H1 (cell line): Measurements from ENCODE around the gene ZBTB47. TPM values are rescaled to one million over a fixed set of nuclear protein-coding genes. Genes with fewer than 3 reads are reported as not detected.

Experiments used
- CTCF ChIA-PET: fragments of 300-600 bp; sonication (Branson Sonifier 250); formaldehyde crosslinking; loops from one replicate; lab custom pipeline; 2021; ENCODE audit not compliant: partially characterized antibody; lab: Charles Lee
- POLR2A ChIA-PET: fragments of 300-600 bp; sonication (Branson Sonifier 250); formaldehyde crosslinking; loops from one replicate; lab custom pipeline; 2021; ENCODE audit warnings: inconsistent platforms; ENCODE audit not compliant: partially characterized antibody; lab: Charles Lee
- DNase-seq, 2 experiments: peaks; one replicate each; pipeline versions ENCODE4 v3.0.0 to v3.0.0-alpha.2; 2010 to 2022; ENCODE audit warnings: low spot score in 2 of 2, low read depth in 1 of 2, mixed read lengths in 1 of 2
- FAIRE-seq: peaks from 2 replicates; lab custom pipeline; 2011; peaks lifted over from hg19 to GRCh38; lab: Jason Lieb, UNC
- H2AFZ ChIP-seq: 2 replicates; pipeline ENCODE4 v1.8.1; 2012; ENCODE audit warnings: low read length, inconsistent platforms
- H2AK5ac ChIP-seq: 2 replicates; pipeline ENCODE4 v1.6.1; 2013; ENCODE audit warnings: low read depth, low read length
- H2BK120ac ChIP-seq: replicated peaks from 2 replicates; pipeline ENCODE3; 2013; ENCODE audit warnings: low read depth, low read length, inconsistent platforms
- H2BK12ac ChIP-seq: 2 replicates; pipeline ENCODE4 v1.6.1; 2013; ENCODE audit warnings: low read depth, low read length
- H2BK15ac ChIP-seq: 2 replicates; pipeline ENCODE4 v1.6.1; 2013; ENCODE audit warnings: low read length
- H2BK20ac ChIP-seq: 2 replicates; pipeline ENCODE4 v1.6.1; 2013; ENCODE audit warnings: low read length
- H2BK5ac ChIP-seq: 2 replicates; pipeline ENCODE4 v1.6.1; 2013; ENCODE audit warnings: low read depth, low read length
- H3K14ac ChIP-seq: 2 replicates; pipeline ENCODE4 v1.6.1; 2013; ENCODE audit warnings: inconsistent platforms; ENCODE audit not compliant: insufficient read length
- H3K18ac ChIP-seq: 2 replicates; pipeline ENCODE4 v1.6.1; 2013; ENCODE audit warnings: low read length; ENCODE audit errors: extremely low read depth
- H3K23ac ChIP-seq: 2 replicates; pipeline ENCODE4 v1.6.1; 2013; ENCODE audit warnings: inconsistent platforms; ENCODE audit not compliant: insufficient read length
- H3K23me2 ChIP-seq: 2 replicates; pipeline ENCODE4 v1.6.1; 2013; ENCODE audit warnings: low read depth, low read length
- H3K27ac ChIP-seq: 2 replicates; pipeline ENCODE4 v1.6.1; 2011; ENCODE audit warnings: low read depth, low read length, inconsistent platforms
- H3K27me3 ChIP-seq, 4 experiments: replicated peaks in 1 of 4; 1 replicate in 1 of 4; 2 replicates in 3 of 4; pipeline versions ENCODE4 v1.6.1 to v1.8.1; 2011 to 2013; ENCODE audit warnings: low read length in 3 of 4, mild to moderate bottlenecking in 3 of 4, inconsistent platforms in 2 of 4, mixed read lengths in 2 of 4, moderate library complexity in 1 of 4; ENCODE audit not compliant: control insufficient read depth in 3 of 4, insufficient read depth in 3 of 4; ENCODE audit errors: extremely low read depth in 1 of 4
- H3K36me3 ChIP-seq, 4 experiments: 2 replicates each; pipeline versions ENCODE4 v1.6.1 to v1.8.1; 2011 to 2013; ENCODE audit warnings: mild to moderate bottlenecking in 4 of 4, low read length in 3 of 4, moderate library complexity in 2 of 4, control low read depth in 1 of 4, inconsistent platforms in 1 of 4; ENCODE audit not compliant: insufficient read depth in 4 of 4, control insufficient read depth in 2 of 4
- H3K4ac ChIP-seq: replicated peaks from 2 replicates; pipeline ENCODE3; 2013; ENCODE audit warnings: low read length, low read depth, mixed read lengths, inconsistent platforms; ENCODE audit not compliant: insufficient read length
- H3K4me1 ChIP-seq, 4 experiments: replicated peaks in 1 of 4; 1 replicate in 1 of 4; 2 replicates in 3 of 4; pipeline versions ENCODE4 v1.6.1 to v1.8.1; 2011 to 2013; ENCODE audit warnings: low read length in 3 of 4, inconsistent platforms in 2 of 4, mixed read lengths in 1 of 4; ENCODE audit not compliant: insufficient read depth in 4 of 4, control insufficient read depth in 3 of 4
- H3K4me2 ChIP-seq, 2 experiments: 2 replicates each; pipeline versions ENCODE4 v1.6.1 to v1.8.1; 2011 to 2013; ENCODE audit warnings: low read depth in 2 of 2, low read length in 2 of 2, control low read depth in 1 of 2, inconsistent platforms in 1 of 2, mild to moderate bottlenecking in 1 of 2; ENCODE audit not compliant: insufficient read depth in 1 of 2
- H3K4me3 ChIP-seq, 4 experiments: fragments of 200-600, 300-600 bp in 1 of 4; sonication (generic), shearing (Covaris generic), sonication (Bioruptor Twin) in 1 of 4; 2 replicates each; pipeline versions ENCODE4 v1.5.1 to v1.8.1; 2011 to 2016; ENCODE audit warnings: low read length in 4 of 4, low read depth in 3 of 4, control low read depth in 2 of 4, inconsistent platforms in 2 of 4, mild to moderate bottlenecking in 2 of 4, mixed read lengths in 1 of 4, moderate library complexity in 1 of 4; ENCODE audit not compliant: insufficient read depth in 2 of 4; ENCODE audit errors: extremely low read depth in 1 of 4
- H3K56ac ChIP-seq: replicated peaks from 2 replicates; pipeline ENCODE3; 2013; ENCODE audit warnings: low read depth, mild to moderate bottlenecking, mixed read lengths, low read length, inconsistent platforms; ENCODE audit not compliant: insufficient read length
- H3K79me1 ChIP-seq: 2 replicates; pipeline ENCODE4 v1.6.1; 2013; ENCODE audit warnings: low read depth, low read length, control low read depth
- H3K79me2 ChIP-seq, 2 experiments: 2 replicates each; pipeline versions ENCODE4 v1.6.1 to v1.8.1; 2012 to 2013; ENCODE audit warnings: low read length in 2 of 2, mild to moderate bottlenecking in 2 of 2, inconsistent platforms in 1 of 2; ENCODE audit not compliant: insufficient read depth in 2 of 2, control insufficient read depth in 1 of 2
- H3K9ac ChIP-seq, 4 experiments: replicated peaks in 1 of 4; 1 replicate in 1 of 4; 2 replicates in 3 of 4; pipeline versions ENCODE4 v1.6.1 to v1.8.1; 2011 to 2013; ENCODE audit warnings: low read depth in 3 of 4, low read length in 3 of 4, control low read depth in 2 of 4, mild to moderate bottlenecking in 2 of 4, moderate library complexity in 2 of 4, inconsistent platforms in 1 of 4; ENCODE audit errors: extremely low read depth in 1 of 4
- H3K9me3 ChIP-seq, 2 experiments: 2 replicates each; pipeline versions ENCODE4 v1.6.1 to v1.8.1; 2012 to 2013; ENCODE audit warnings: mild to moderate bottlenecking in 2 of 2, moderate library complexity in 2 of 2, control low read depth in 1 of 2, inconsistent platforms in 1 of 2, low read depth in 1 of 2, low read length in 1 of 2, mixed read lengths in 1 of 2; ENCODE audit not compliant: insufficient read depth in 2 of 2
- H4K20me1 ChIP-seq, 2 experiments: replicated peaks in 1 of 2; 2 replicates each; pipeline versions ENCODE3 to v1.8.1; 2011 to 2013; ENCODE audit warnings: inconsistent platforms in 2 of 2, low read length in 2 of 2, mild to moderate bottlenecking in 1 of 2; ENCODE audit not compliant: insufficient read depth in 2 of 2, control insufficient read depth in 1 of 2
- H4K5ac ChIP-seq: 2 replicates; pipeline ENCODE4 v1.6.1; 2013; ENCODE audit warnings: low read length, low read depth, mixed read lengths, inconsistent platforms; ENCODE audit not compliant: insufficient read length
- H4K8ac ChIP-seq: 2 replicates; pipeline ENCODE4 v1.8.0; 2013; ENCODE audit warnings: mild to moderate bottlenecking, moderate library complexity, low read length, inconsistent platforms; ENCODE audit not compliant: insufficient read depth; ENCODE audit errors: extremely low read depth
- H4K91ac ChIP-seq: replicated peaks from 2 replicates; pipeline ENCODE3; 2013; ENCODE audit warnings: low read length, mixed read lengths, inconsistent platforms; ENCODE audit not compliant: insufficient read length
- CBX8 ChIP-seq: fragments of 300-800, 300-1000 bp; sonication (generic); IDR thresholded peaks from 2 replicates; pipeline ENCODE4 v1.7.1; 2016; ENCODE audit warnings: low read depth, low read length, borderline replicate concordance
- CREB1 ChIP-seq: IDR thresholded peaks from 2 replicates; pipeline ENCODE4 v1.6.1; 2012; ENCODE audit warnings: inconsistent platforms
- GTF2F1 ChIP-seq: IDR thresholded peaks from 2 replicates; pipeline ENCODE4 v1.6.1; 2012; ENCODE audit warnings: low read depth, low read length, improper control_type of control experiment, borderline replicate concordance
- KDM5A ChIP-seq: fragments of 200-600 bp; IDR thresholded peaks from 2 replicates; pipeline ENCODE4 v1.7.1; 2012; ENCODE audit warnings: mild to moderate bottlenecking, low read length, inconsistent platforms, mixed read lengths
- POLR2AphosphoS5 ChIP-seq: IDR thresholded peaks from 2 replicates; pipeline ENCODE4 v1.6.1; 2011; ENCODE audit warnings: low read depth, low read length
- SAP30 ChIP-seq: fragments of 300-600 bp; sonication (generic); IDR thresholded peaks from 2 replicates; pipeline ENCODE4 v1.7.1; 2012; ENCODE audit warnings: low read length, moderate library complexity, mild to moderate bottlenecking, inconsistent platforms; ENCODE audit not compliant: insufficient read depth, insufficient replicate concordance
- SP1 ChIP-seq: IDR thresholded peaks from 2 replicates; pipeline ENCODE4 v1.6.1; 2011; ENCODE audit warnings: low read depth, low read length
- WGBS, 2 experiments: shearing (Covaris generic) in 1 of 2; methylation state at CpG; one replicate each; pipeline versions ENCODE4 v1.1.6 to v1.1.7; 2013 to 2015; ENCODE audit warnings: low lambda C conversion rate in 2 of 2, mixed read lengths in 2 of 2, inconsistent platforms in 1 of 2, low coverage in 1 of 2, missing lambda C conversion rate in 1 of 2; ENCODE audit not compliant: insufficient replicate concordance in 2 of 2, insufficient coverage in 1 of 2, insufficient read length in 1 of 2; ENCODE audit errors: extremely low coverage in 1 of 2, missing lambda C conversion rate in 1 of 2; 5-methylcytosine and 5-hydroxymethylcytosine counted together
- polyA plus RNA-seq, 7 experiments: library from polyadenylated mRNA; depleted of rRNA in 3 of 7; stranded (reverse) in 5 of 7; unstranded in 2 of 7; fragments of >200 nt in 5 of 7; fragments of 200-250 nt in 2 of 7; gene quantifications; 1 replicate in 5 of 7; 2 replicates in 1 of 7; 4 replicates in 1 of 7; pipeline versions ENCODE4 v1.2.1 to v1.2.3, GENCODE V29; 2011 to 2013; ENCODE audit warnings: missing spikeins in 2 of 7, mixed read lengths in 2 of 7
- total RNA-seq: library from RNA; stranded (reverse); fragmentation: NEBNext Ultra II Directional; extraction: Animal tissue kit (Norgen Biotek cat#: 25700); gene quantifications from 2 replicates; pipeline ENCODE4 v1.2.1, GENCODE V29; 2021
- TF ChIP-seq, protein P1 (sequence below): IDR thresholded peaks from 2 replicates; pipeline ENCODE4 v1.6.1; 2011; ENCODE audit warnings: low read length, improper control_type of control experiment
- TF ChIP-seq, protein P2 (sequence below): IDR thresholded peaks from 2 replicates; pipeline ENCODE4 v1.6.1; 2012; ENCODE audit warnings: inconsistent platforms

The ZBTB47 gene
- total and polyA plus RNA-seq, 2 of the 8 experiments (the other 6 are each of a cell fraction or from before 2014, with no cell fraction given) = 2.8 to 4.1 TPM

- Histone ChIP-seq H3K9me3 (no peaks in the 10 kb centered on the region), H3K23me2 (peaks cover 3% of the 10 kb centered on the region; the same call in 1 of the 2 replicates), H3K23ac (no peak overlapping the region), H3K4me3 (no peak overlapping the region), H3K27me3 (no peaks in the 10 kb centered on the region), H3K56ac (no peak overlapping the region), H3K79me2 (no peaks in the 10 kb centered on the region), H3K4ac (no peak overlapping the region), H3K18ac (0 out of 2 replicates have a peak overlapping the region, but pooled peaks have one; percentile 27), H3K4me2 (peak overlapping the region in 1 of 2 experiments; percentile 6; a peak in 1 of 4 replicates), H3K9ac (no peak overlapping the region), H2AK5ac (peak overlapping the region; percentile 65; the same call in 1 of the 2 replicates), H4K20me1 (peaks cover 2 to 4% of the 10 kb centered on the region in 2 experiments), H3K14ac (no peak overlapping the region), H2BK20ac (0 out of 2 replicates have a peak overlapping the region, but pooled peaks have one; percentile 72), H4K8ac (no peak overlapping the region; the same call in 1 of the 2 replicates), H3K79me1 (0 out of 2 replicates have a peak, but pooled peaks cover 2% of the 10 kb centered on the region), H3K4me1 (peaks cover 6 to 42% (median 32%) of the 10 kb centered on the region in 4 experiments), H2BK15ac (peak overlapping the region; percentile 61; the same call in 1 of the 2 replicates), H4K91ac (peak overlapping the region; percentile 60), H2BK120ac (no peak overlapping the region), H3K27ac (no peak overlapping the region), H2BK5ac (0 out of 2 replicates have a peak overlapping the region, but pooled peaks have one; percentile 44), H4K5ac (no peak overlapping the region), H2BK12ac (0 out of 2 replicates have a peak overlapping the region, but pooled peaks have one; percentile 39), H3K36me3 (peaks cover 0 to 12% (median 9%) of the 10 kb centered on the region in 4 experiments; a peak in 6 of 8 replicates), H2AFZ (no peak overlapping the region)
- FAIRE-seq (no peak), DNase-seq (peak in 1 of 2 experiments; percentile 52)
- ChIA-PET CTCF (interaction anchor here (0.7 to 4.3 kb wide), 15 partner anchors 9 to 401 kb away, joined by 3 to 31 read pairs (median 5); no protein-coding TSS in a partner anchor), POLR2A (interaction anchor here (0.7 to 3.6 kb wide), 18 partner anchors 8 to 381 kb away, joined by 3 to 14 read pairs (median 4); partner anchors contain the start of genes NKTR, SEC22C and SS18L2)
- WGBS, 2 experiments = 79% methylated on average over 9 of the region's 9 CpGs; no CpG with 5 or more reads in 1 of the 2 experiments
- TF ChIP-seq SAP30 = no peak
- TF ChIP-seq CBX8 = no peak
- TF ChIP-seq KDM5A = no peak
- TF ChIP-seq CREB1 = no peak
- TF ChIP-seq, protein P1, sequence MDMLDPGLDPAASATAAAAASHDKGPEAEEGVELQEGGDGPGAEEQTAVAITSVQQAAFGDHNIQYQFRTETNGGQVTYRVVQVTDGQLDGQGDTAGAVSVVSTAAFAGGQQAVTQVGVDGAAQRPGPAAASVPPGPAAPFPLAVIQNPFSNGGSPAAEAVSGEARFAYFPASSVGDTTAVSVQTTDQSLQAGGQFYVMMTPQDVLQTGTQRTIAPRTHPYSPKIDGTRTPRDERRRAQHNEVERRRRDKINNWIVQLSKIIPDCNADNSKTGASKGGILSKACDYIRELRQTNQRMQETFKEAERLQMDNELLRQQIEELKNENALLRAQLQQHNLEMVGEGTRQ = no peak
- TF ChIP-seq SP1 = no peak
- TF ChIP-seq, protein P2, sequence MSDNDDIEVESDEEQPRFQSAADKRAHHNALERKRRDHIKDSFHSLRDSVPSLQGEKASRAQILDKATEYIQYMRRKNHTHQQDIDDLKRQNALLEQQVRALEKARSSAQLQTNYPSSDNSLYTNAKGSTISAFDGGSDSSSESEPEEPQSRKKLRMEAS = no peak
- TF ChIP-seq GTF2F1 = no peak
- no peak for TF ChIP-seq POLR2AphosphoS5
These were observed 2.0 kb upstream of the ZBTB47 start for GRCh38 chr3:42651248-42652091.
